GM12875 (cell line): ENCODE results near the gene PHLPP1.

Source experiments
- H3K4me3 ChIP-seq: one replicate; pipeline ENCODE4 v1.5.1; 2011; ENCODE audit warnings: low read depth, low read length, control low read depth
- TF ChIP-seq, protein P1 (sequence below): IDR thresholded peaks from 2 replicates; pipeline ENCODE4 v1.5.1; 2011; ENCODE audit warnings: low read depth, mild to moderate bottlenecking, control low read depth, inconsistent platforms, low read length, moderate library complexity, borderline replicate concordance; ENCODE audit not compliant: insufficient read depth

The PHLPP1 gene

GRCh38 chr18:63005306-63005705, 290.0 kb downstream of the PHLPP1 start:
- TF ChIP-seq, protein P1, sequence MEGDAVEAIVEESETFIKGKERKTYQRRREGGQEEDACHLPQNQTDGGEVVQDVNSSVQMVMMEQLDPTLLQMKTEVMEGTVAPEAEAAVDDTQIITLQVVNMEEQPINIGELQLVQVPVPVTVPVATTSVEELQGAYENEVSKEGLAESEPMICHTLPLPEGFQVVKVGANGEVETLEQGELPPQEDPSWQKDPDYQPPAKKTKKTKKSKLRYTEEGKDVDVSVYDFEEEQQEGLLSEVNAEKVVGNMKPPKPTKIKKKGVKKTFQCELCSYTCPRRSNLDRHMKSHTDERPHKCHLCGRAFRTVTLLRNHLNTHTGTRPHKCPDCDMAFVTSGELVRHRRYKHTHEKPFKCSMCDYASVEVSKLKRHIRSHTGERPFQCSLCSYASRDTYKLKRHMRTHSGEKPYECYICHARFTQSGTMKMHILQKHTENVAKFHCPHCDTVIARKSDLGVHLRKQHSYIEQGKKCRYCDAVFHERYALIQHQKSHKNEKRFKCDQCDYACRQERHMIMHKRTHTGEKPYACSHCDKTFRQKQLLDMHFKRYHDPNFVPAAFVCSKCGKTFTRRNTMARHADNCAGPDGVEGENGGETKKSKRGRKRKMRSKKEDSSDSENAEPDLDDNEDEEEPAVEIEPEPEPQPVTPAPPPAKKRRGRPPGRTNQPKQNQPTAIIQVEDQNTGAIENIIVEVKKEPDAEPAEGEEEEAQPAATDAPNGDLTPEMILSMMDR = no peak
- H3K4me3 ChIP-seq = no peak overlapping the region

- no peak overlapping the region for H3K4me3 ChIP-seq
- TF ChIP-seq, protein P1 = no peak
Measured at GRCh38 chr18:63007231-63007630, 291.9 kb downstream of the PHLPP1 start.

- no peak overlapping the region for H3K4me3 ChIP-seq
- TF ChIP-seq, protein P1 = peak; percentile 58
Measured at GRCh38 chr18:63016270-63016669, 300.9 kb downstream of the PHLPP1 start.

- no peak overlapping the region for H3K4me3 ChIP-seq
- TF ChIP-seq, protein P1 = no peak
Measured at GRCh38 chr18:63017076-63017475, 301.7 kb downstream of the PHLPP1 start.

DNA sequence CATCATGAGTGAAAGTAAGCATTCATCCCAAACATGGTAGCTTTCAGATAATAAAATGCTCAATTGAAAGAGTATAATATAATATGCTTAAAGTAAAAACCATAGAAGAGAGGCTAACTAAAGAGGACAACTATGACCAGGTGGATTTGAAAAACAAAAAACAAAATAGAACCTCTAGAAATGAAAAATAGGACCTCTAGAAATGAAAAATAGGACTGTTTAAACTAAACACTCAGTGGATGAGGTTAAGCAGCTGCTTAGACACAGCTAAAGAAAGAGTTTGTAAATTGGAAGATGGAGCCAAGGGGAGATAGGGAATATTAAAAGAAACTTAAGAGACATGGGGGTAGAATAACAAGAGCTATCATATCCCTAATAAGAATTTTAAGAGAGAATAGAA, 302.6 kb downstream of the PHLPP1 start:
- H3K4me3 ChIP-seq = no peak overlapping the region
- TF ChIP-seq, protein P1 = no peak

DNA sequence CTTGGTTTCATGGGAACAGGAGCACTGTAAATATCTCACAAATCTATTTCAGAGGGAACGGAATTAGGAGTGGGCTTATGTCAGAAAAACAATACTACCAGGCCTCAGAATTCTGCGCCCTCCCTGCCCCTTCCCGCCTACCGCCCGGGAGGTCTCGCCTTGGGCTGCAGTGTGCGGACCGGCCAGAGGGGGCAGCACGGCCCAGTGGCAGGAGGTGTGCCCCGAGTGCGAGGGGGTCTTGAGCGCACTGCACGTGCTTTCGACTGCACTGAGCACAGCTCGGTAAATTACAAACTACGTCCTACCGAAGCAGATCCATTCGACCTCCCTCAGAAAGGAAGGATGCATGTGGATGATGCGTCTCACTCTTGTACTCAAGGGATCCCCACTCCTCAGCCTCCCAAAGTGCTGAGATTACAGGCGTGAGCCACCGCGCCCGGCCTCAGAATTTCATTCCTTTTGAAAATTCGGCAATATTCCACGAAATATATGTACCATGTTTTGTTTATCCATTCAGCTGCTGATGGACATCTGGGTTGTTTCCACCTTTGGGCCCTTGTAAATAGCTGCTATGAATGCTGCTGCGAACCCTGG, 307.2 kb downstream of the PHLPP1 start:
- H3K4me3 ChIP-seq = no peak overlapping the region

More for the DNA sequence above, 307.2 kb downstream of the PHLPP1 start:
- TF ChIP-seq, protein P1 = peak; percentile 52
